GM12891 (cell line): ENCODE measurements around the gene STRAP.
A peak's percentile ranks its signal among the peaks of the same experiment; 100 is the strongest.

Experiments
- PAX5 ChIP-seq: IDR thresholded peaks from 2 replicates; pipeline ENCODE4 v1.6.1; 2011; ENCODE audit warnings: low read length, moderate library complexity, mild to moderate bottlenecking; ENCODE audit not compliant: insufficient read depth, severe bottlenecking
- POLR2A ChIP-seq: IDR thresholded peaks from 2 replicates; pipeline ENCODE4 v1.6.1; 2011; ENCODE audit warnings: low read depth, low read length, control low read depth
- POLR2AphosphoS5 ChIP-seq: IDR thresholded peaks from 2 replicates; pipeline ENCODE4 v1.6.1; 2011; ENCODE audit warnings: low read depth, low read length, control low read depth
- POU2F2 ChIP-seq: IDR thresholded peaks from 2 replicates; pipeline ENCODE4 v1.6.1; 2011; ENCODE audit warnings: low read depth, mild to moderate bottlenecking, control low read depth, low read length, moderate library complexity
- SPI1 ChIP-seq: IDR thresholded peaks from 2 replicates; pipeline ENCODE4 v1.6.1; 2011; ENCODE audit warnings: low read depth, low read length, control low read depth
- TAF1 ChIP-seq: IDR thresholded peaks from 2 replicates; pipeline ENCODE4 v1.6.1; 2011; ENCODE audit warnings: low read depth, low read length, control low read depth

DNA sequence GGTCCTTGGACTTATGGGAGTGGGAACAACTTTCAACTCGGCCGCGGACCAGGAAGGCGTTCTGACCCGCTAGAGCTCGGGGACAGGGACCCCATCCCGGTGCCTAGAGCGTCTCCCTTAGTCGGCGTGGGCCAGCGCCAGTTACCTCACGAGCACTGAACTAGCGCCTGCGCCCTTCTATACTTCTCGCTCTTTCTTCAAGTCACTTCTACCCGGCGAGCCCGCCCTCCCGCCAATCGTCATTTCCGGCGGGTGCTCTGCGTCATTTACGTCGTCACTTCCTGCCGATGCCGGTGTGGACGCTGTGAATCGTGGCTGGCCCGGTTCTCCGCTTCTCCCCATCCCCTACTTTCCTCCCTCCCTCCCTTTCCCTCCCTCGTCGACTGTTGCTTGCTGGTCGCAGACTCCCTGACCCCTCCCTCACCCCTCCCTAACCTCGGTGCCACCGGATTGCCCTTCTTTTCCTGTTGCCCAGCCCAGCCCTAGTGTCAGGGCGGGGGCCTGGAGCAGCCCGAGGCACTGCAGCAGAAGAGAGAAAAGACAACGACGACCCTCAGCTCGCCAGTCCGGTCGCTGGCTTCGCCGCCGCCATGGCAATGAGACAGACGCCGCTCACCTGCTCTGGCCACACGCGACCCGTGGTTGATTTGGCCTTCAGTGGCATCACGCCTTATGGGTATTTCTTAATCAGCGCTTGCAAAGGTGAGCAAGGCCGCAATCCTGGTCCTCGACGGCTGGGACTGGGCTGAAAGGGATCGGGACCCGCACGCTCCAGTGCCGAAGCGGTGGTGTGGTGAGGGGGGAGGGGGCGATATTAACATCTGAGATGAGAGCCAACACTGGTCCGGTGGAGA lies at the start of gene STRAP:
- TF ChIP-seq POLR2A = peak; percentile 97
- peak; percentile 97 for TF ChIP-seq POLR2AphosphoS5
- TF ChIP-seq TAF1 = peak; percentile 88
- TF ChIP-seq PAX5 = no peak
- TF ChIP-seq SPI1 = no peak
- no peak for TF ChIP-seq POU2F2
